B cell (primary cell): ENCODE results near the gene ADORA3.

Experiments used
- CTCF ChIP-seq: fragments of 200-600 bp; IDR thresholded peaks from one replicate; pipeline ENCODE4 v1.8.0; 2022; ENCODE audit warnings: antibody characterized with exemption, mild to moderate bottlenecking
- EZH2 ChIP-seq: IDR thresholded peaks from 2 replicates; pipeline ENCODE4 v1.6.1; 2012; ENCODE audit warnings: borderline replicate concordance, low read depth, mild to moderate bottlenecking, moderate library complexity, low read length; ENCODE audit not compliant: insufficient read depth, poor library complexity, severe bottlenecking

GRCh38 chr1:111506561-111506960, 3.1 kb upstream of the ADORA3 start:
- no peak for TF ChIP-seq CTCF
- no peak for TF ChIP-seq EZH2
